Measurements from ENCODE around the gene SULT1C3. TPM values are rescaled to one million over a fixed set of nuclear protein-coding genes. Genes with fewer than 3 reads are reported as not detected.

Gene SULT1C3
- total and polyA plus RNA-seq, 2 of the 13 experiments (the other 11 are each of a cell fraction or from before 2014, with no cell fraction given) = not detected

- TF ChIP-seq ZNF597 (CRISPR knock-in tag; IDR thresholded peaks at IDR 0.05) (no peak), NCOA2 (CRISPR knock-in tag; IDR thresholded peaks at IDR 0.05) (0 out of 2 replicates have a peak, but pooled peaks have one; percentile 13), ZNF224 (CRISPR knock-in tag; IDR thresholded peaks at IDR 0.05) (0 out of 2 replicates have a peak, but pooled peaks have one; percentile 34), ESRRA (CRISPR knock-in tag; IDR thresholded peaks at IDR 0.05; ENCODE audit: low read depth) (peak; percentile 62; the same call in 1 of the 2 replicates), MXD4 (CRISPR knock-in tag; IDR thresholded peaks at IDR 0.05) (0 out of 2 replicates have a peak, but pooled peaks have one; percentile 29), NFKB2 (CRISPR knock-in tag; IDR thresholded peaks at IDR 0.05; ENCODE audit: borderline replicate concordance) (peak; percentile 34; the same call in 1 of the 2 replicates), MAFK (conservative IDR thresholded peaks at IDR 0.05 in 1 of 2, IDR thresholded peaks at IDR 0.05 in 1 of 2; ENCODE audit: low read length in 2 of 2) (no peak), ZNF710 (CRISPR knock-in tag; IDR thresholded peaks at IDR 0.05; ENCODE audit: borderline replicate concordance) (peak; percentile 77; the same call in 1 of the 2 replicates), ZNF850 (CRISPR knock-in tag; conservative IDR thresholded peaks at IDR 0.05) (0 out of 2 replicates have a peak, but pooled peaks have one; percentile 47), ZNF691 (CRISPR knock-in tag; IDR thresholded peaks at IDR 0.05; ENCODE audit: borderline replicate concordance, low read depth) (0 out of 2 replicates have a peak, but pooled peaks have one; percentile 37), ZMYM4 (CRISPR knock-in tag; IDR thresholded peaks at IDR 0.05) (peak; percentile 85), ZNF281 (CRISPR knock-in tag; IDR thresholded peaks at IDR 0.05; ENCODE audit: borderline replicate concordance) (peak; percentile 13; the same call in 1 of the 2 replicates), HHEX (CRISPR knock-in tag; IDR thresholded peaks at IDR 0.05) (0 out of 2 replicates have a peak, but pooled peaks have one; percentile 42), SNAPC5 (CRISPR knock-in tag; IDR thresholded peaks at IDR 0.05; ENCODE audit: borderline replicate concordance) (no peak), ZKSCAN1 (IDR thresholded peaks at IDR 0.05; ENCODE audit: low read length) (no peak), ATF5 (CRISPR knock-in tag; IDR thresholded peaks at IDR 0.05; ENCODE audit: low read depth) (no peak), NFKBIZ (CRISPR knock-in tag; IDR thresholded peaks at IDR 0.05) (peak; percentile 75; the same call in 1 of the 2 replicates), ZNF800 (CRISPR knock-in tag; IDR thresholded peaks at IDR 0.05) (0 out of 2 replicates have a peak, but pooled peaks have one; percentile 50), SP140L (CRISPR knock-in tag; IDR thresholded peaks at IDR 0.05; ENCODE audit: borderline replicate concordance) (0 out of 2 replicates have a peak, but pooled peaks have one; percentile 60)
Measured at GRCh38 chr2:108288534-108289106, 48.9 kb downstream of the SULT1C3 start, which contains the start of gene SULT1C2 (continued).

Data from HepG2 (cell line).